ENCODE measurements around the gene PDZD2.
"Not testable (repeated sequence)": the region's sequence is repeated elsewhere in the genome, so short reads cannot be mapped to it uniquely, and the experiment has no call there.

The PDZD2 gene

GRCh38 chr5:31638748-31639418, at the start of gene PDZD2:
TSS of gene PDZD2 (plus strand) at chr5:31639131.
- peak; percentile 79 for DNase-seq

DNA sequence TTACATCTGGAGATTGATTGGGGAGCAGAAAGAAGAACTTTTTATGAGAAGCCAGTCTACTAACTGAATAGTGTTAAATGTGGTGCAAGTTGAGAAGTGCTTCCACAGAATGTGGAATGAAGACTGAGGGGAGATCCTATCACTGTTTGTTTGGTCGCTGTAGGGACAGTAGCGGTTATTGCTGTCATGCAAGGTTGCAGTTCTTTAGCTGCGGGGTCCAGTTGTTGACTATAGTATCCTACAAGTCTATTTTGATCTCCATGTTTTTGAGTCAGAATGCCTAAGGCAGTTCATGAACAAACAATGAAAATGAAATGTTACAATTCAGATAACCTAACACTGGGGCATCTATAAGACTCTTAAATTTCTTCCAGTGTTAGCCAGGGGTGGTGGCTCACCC, 45.3 kb upstream of the PDZD2 start:
- no peak for DNase-seq

GRCh38 chr5:31596354-31596753, 42.6 kb upstream of the PDZD2 start:
- no peak for DNase-seq

GRCh38 chr5:31598640-31599611, 40.0 kb upstream of the PDZD2 start:
- DNase-seq, result no peak

DNA sequence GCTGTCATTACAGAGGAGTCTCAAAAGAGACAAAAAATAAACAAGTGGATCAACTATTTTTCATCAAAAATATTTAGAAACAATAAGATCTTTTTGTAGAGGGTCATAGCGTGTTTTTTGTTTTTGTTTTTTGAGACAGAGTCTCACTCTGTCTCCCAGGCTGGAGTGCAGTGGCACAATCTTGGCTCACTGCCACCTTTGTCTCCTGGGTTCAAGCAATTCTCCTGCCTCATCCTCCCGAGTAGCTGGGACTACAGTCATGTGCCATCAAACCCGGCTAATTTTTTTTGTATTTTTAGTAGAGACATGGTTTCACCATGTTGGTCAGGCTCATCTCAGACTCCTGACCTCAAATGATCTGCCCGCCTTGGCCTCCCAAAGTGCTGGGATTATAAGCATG, 36.6 kb upstream of the PDZD2 start:
- not testable (repeated sequence) for DNase-seq

GRCh38 chr5:31604240-31604639, 34.7 kb upstream of the PDZD2 start:
- no peak for DNase-seq

DNA sequence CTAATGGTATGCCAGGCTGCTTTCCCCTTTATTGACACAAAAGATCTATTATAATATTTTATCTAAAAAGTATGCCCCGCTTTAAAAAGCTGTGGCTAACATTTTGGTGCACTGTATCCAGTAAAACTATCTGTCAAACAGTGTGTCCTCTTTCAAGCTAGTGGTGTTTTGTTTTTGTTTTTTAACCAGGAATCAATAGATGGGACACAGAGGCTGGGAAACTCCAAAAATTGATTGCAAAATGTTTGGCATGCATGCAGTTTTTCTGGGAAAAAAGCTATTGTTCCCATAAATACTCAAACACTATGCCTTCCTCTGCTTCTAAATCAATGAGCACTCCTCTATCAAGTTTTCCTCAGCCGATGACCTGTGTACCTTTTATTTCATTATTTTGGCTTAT, 34.3 kb upstream of the PDZD2 start:
- no peak for DNase-seq

- DNase-seq, result no peak
These were observed 33.0 kb upstream of the PDZD2 start for GRCh38 chr5:31605920-31606319.

DNA sequence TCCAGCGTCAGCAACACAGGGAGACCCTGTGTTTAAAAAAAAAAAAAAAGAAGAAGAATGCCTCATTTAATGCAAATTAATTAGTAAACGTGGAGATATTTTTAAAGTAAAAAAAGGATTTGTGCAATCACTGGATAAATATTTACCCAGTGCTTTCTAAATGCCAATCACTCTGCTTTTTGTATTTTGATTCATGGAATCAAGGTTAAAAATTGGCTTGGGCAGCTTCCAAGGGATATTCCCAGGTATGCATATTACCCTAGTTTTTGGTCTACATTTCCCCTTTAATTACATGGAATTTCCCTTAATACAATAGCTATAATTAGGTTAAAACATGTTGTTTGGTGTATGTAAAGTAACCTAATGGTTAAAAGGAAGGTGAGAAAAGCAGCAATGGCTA, 31.4 kb upstream of the PDZD2 start:
- no peak for DNase-seq

DNA sequence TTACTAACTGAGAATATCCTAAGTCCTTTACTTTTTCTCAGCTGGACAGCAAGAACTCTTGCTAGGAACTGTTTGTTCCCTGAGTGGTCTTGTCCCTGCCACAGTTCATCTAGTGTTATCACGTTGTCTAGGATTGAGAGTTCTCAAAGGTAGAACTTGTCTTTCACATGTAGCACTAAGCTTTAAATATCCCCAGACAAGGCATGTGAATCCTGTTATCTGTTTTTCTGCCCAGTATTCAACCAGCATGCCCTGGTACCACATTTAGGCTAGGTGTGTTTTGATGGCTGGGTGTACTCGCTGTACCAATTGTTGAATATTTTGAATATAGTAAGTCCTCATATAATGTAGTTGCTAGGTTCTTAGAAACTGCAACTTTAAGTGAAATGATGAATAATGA, 27.9 kb upstream of the PDZD2 start:
- DNase-seq, result no peak

- DNase-seq, result no peak
These were observed 25.3 kb upstream of the PDZD2 start for GRCh38 chr5:31613651-31614050.

DNA sequence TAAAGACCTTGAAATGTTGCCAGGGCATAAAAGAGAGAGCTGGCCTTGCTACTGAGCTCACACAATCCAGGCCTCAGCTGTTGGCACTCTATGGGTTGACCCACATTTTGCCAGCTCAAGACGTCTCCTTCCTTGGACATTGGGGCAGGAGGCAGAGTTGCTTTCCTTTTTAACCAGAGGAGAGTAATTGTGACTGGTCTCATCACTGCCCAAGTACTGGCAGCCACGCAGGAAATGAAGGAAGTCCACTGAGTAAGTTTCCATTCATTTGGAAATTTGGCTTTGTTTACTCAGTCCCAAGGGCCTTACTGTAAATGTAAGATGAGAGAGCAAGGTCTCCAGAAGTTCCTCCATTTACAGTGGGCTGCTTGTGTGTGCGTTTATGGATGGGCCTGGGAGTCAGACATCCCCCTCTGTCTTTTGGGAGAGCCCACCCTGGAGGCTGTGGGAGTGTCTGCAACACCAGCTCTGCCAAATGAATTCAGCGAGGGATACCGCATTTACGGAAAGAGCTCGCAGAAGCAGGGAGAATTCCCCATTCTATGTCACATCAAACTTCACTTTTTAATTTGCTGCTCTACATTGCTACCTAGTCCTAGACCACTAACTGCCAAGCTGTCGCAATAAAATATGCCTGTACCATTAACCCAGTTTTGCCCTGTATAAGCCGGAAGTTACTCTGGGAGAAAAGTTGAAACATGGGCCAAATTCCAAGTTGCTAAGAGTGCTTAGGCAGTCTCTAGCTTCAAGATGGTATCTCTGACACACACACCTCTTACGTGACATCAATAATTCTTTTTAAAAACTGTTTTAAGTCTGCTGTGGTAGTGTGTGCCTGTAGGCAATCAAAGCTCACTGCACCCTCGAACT, 24.5 kb upstream of the PDZD2 start:
- DNase-seq, result no peak

DNA sequence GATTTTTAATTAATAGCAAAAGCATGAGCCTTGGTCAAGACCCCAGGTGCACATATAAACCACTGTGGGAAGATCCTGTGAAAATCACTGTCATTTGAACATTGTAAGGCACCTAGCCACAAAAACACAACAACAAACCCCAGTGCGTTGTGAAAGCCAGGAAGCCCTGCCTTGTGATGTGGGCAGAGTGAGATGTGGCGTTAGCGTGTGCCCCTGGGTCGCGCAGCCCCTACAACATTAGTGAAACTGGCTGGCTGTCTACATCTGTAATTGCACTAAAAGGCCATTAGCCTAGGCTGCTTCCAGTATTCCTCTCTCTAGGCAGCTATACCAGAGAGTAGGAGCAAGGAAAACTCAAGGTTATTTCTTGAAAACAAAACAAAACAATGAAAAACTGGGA, 21.1 kb upstream of the PDZD2 start:
- DNase-seq, result no peak

GRCh38 chr5:31620026-31620425, 18.9 kb upstream of the PDZD2 start:
- DNase-seq, result no peak

DNA sequence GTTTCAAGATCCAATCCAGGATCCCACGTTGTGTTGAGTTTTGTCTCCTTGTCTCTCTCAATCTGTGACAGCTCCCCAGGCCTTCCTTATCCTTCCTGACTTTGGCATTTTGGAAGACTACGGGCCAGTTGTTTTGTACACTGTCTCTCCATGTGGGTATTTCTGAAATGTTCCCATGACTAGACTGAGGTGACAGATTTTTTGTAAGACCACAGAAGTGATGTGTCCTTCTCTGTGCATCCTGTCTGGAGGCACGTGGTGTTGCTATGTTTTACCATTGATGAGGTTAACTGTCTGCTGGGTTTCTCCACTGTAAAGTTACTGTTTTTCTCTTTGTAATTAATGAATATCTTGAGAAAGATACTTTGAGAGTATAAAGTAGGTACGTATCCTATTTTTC, 15.7 kb upstream of the PDZD2 start:
- DNase-seq, result no peak

GRCh38 chr5:31625394-31625793, 13.5 kb upstream of the PDZD2 start:
- DNase-seq, result no peak

DNA sequence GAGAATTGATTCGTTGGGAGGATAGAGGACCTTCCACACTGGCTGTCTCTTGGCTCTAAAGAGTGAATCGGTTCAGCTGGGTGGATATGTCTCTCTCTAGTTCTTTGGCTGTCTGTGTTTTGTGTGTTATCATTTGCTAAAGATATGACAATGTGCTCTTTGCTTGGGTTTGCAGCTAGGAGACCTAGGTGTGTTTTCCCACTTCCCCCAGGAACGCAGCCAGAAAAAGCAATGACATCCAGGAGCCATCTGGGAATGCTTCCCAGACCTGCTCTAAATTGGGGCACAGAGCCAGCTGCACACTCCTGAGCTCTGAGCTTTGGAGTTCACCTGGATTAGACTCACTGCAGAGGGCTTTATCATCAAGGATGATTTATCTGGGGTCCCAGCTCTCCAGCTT, 12.8 kb upstream of the PDZD2 start:
- no peak for DNase-seq

DNA sequence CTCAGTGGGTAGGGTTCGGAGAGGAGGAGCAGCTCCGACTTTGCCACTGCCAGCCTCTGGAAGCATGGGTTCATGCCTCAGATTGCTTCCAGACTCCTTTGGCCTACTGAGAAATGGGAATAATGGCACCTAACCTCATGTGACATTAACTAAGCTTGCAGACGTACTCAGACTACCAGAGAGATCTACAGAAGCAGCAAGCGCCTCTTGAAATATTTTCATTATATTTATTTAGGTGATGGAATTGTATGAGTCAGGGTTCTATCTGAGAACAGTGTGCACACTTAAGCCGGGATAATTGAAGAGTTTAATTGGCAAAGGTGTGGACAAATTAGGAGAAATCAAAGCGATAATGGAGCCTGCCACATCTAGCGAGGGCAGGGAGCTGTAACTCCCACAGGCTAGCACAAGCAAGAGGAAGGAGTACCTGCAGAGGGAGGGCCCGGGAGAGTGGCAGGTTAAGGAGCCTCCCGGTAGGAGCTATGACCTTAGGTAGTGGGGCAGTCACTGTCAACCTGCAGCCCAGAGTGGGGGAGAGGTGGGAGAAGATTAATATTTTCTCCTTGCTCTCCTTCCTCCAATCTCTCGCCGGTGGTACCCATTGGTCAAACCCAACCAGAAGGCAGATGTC, 12.2 kb upstream of the PDZD2 start:
- no peak for DNase-seq

DNA sequence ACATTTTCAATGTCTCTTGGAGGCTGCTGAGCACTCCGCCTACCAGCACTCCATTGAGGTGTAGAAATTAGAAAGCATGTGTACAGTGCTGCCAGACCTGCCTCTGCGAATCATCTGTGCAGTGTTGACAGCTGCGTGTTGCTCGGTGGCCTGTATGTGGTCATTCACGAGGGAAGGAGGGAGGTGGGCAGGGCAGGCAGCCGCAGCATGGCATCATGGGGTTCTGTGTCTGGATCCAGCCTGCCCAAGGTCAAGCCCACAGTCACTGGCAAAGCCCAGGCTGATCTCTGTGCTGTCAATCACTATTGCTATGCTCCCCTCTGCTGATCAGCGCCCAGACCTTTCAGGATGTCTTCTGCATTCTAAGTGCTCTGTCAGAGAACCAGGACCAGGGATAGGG, 8.0 kb upstream of the PDZD2 start:
- no peak for DNase-seq

- DNase-seq, result no peak
These were observed 6.5 kb upstream of the PDZD2 start for GRCh38 chr5:31632460-31632859.

- no peak for DNase-seq
These were observed 3.5 kb upstream of the PDZD2 start for GRCh38 chr5:31635446-31635845.

DNA sequence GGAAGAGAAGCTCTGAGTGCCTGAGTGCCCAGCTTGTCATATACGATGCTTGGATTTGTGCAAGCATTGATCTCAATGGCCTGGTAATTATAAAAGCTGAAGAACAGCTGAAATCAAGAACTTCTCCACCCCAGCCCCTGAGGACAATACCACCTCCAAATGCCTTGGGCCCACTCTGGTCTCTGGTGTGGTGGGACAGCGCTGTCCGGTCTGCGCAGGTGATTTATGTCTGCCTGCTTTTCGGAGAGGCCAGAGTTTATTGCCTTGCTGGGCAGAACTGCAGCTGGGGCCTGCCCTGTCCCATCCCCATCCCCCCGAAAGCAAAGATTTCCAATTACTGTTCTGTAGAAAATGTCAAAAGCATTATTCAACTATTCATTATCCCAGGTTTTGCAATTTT, 1.1 kb upstream of the PDZD2 start:
- DNase-seq, result no peak

DNA sequence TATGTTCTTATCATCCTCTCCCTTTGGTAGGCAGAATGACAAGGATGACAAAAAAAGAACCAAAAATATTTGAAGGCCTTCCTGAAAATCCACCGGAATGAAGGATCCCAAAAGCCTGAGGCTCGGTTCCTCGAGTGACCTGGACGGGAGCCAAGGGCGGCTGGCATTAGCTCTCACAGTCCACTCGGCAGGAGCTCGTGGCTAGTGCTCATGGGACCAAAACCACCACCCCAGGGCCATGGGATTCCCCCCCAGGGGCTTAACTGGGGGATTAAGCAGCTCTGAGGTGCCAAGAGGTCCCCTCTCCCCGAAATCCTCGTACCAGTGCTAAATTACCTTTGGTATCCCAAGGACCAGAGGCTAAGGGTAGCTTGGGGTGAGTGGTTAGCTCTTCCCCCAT, 586 bp upstream of the PDZD2 start:
- no peak for DNase-seq
